Activated CD4-positive, alpha-beta memory T cell treated with anti-CD3 and anti-CD28 coated beads for 36 hours (primary cell): Measurements from ENCODE around the gene JCHAIN. TPM values are rescaled to one million over a fixed set of nuclear protein-coding genes. Genes with fewer than 3 reads are reported as not detected.
A peak's percentile ranks its signal among the peaks of the same experiment; 100 is the strongest.
"Not testable (repeated sequence)": the region's sequence is repeated elsewhere in the genome, so short reads cannot be mapped to it uniquely, and the experiment has no call there.

Experiments used
- CTCF ChIA-PET: fragments of 350-600 bp; sonication (Branson Sonifier 250); formaldehyde crosslinking; loops from one replicate; lab custom pipeline; 2021; ENCODE audit warnings: antibody characterized with exemption, inconsistent platforms; lab: Charles Lee
- POLR2A ChIA-PET: fragments of 350-600 bp; sonication (Branson Sonifier 250); formaldehyde crosslinking; loops from one replicate; lab custom pipeline; 2021; ENCODE audit warnings: antibody characterized with exemption; lab: Charles Lee
- DNase-seq: peaks from one replicate; pipeline ENCODE4 v3.0.0-alpha.2; 2020
- H3K27ac Mint-ChIP-seq: one replicate; pipeline ENCODE4 v1.8.0; 2021; ENCODE audit warnings: mixed read lengths
- H3K27me3 Mint-ChIP-seq: one replicate; pipeline ENCODE4 v1.8.0; 2021; ENCODE audit warnings: mixed read lengths
- H3K36me3 Mint-ChIP-seq: one replicate; pipeline ENCODE4 v1.8.0; 2021; ENCODE audit warnings: mixed read lengths
- H3K4me1 Mint-ChIP-seq: one replicate; pipeline ENCODE4 v1.8.0; 2021; ENCODE audit warnings: low read depth, mixed read lengths
- H3K4me3 Mint-ChIP-seq: one replicate; pipeline ENCODE4 v1.8.0; 2021; ENCODE audit warnings: mild to moderate bottlenecking, mixed read lengths
- H3K9me3 Mint-ChIP-seq: one replicate; pipeline ENCODE4 v1.8.0; 2021; ENCODE audit warnings: mixed read lengths
- intact Hi-C: fragments of 100-400 bp; cut with micrococcal nuclease; formaldehyde crosslinking; loops from one replicate; pipeline ENCODE4 v1.15.1; 2023
- total RNA-seq, 2 experiments: library from RNA; stranded (reverse); gene quantifications; one replicate each; pipeline ENCODE4 v1.2.3, GENCODE V29; 2021

JCHAIN gene
- total RNA-seq, 2 experiments from 2014 or later = not detected

DNA sequence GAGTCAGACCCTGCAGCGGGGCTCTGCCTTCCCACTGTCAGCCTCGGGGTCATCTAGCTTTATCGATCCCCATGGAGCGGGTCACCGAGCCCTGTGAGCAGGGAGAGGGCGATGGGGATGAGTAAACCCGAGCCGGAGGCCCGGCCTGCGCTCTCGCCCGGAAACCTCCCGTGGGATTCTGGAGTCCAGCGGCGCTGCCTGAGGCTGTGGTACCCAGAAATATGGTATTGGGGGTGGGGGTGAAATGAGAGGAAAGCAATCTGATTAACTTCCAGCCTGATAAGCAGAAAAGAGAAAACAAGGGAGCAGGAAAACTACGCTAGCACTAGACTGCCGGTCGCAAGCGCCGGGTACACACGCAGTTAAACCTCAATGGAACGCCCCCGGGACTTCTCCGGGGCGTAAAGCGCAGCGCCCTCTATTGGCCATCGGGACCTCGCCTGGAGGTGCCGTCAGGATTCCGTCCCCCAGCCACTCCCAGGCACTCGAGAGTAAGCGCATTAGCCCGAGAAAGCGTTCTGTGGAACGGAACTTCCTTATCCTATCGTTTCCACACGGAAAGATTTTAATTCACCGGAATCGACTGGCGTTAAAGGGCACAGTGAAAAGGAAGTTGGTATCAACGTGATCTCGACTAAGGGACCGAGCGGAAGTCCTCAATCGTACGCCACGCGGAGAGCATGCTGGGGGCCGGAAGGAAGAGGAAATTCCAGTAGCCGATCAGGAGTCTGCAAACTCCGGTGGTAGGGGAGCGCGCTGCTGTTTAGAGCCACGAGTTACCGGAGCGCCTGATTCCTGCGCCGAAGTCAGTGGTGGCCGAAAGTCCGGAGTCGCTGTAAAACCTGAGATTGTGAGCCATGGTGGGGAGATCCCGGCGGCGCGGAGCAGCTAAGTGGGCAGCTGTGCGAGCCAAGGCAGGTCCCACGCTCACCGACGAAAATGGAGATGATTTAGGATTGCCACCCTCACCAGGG is 21.8 kb upstream of the JCHAIN start, which contains the start of gene UTP3:
Gene UTP3 (plus strand): TSS at position 712 of the 974 bp plus-strand sequence. CDS start 146 bp downstream, at position 858.
- ChIA-PET POLR2A (interaction anchor here (0.6 to 2.2 kb wide), 7 partner anchors 16 to 305 kb away, joined by 3 to 14 read pairs (median 5); partner anchors contain the start of genes DCK and GRSF1), CTCF (interaction anchor here (0.6 to 2.3 kb wide), 14 partner anchors 9 to 214 kb away, joined by 3 to 23 read pairs (median 4); partner anchors contain the start of gene MOB1B)
- Mint-ChIP-seq H3K36me3 (peaks cover 29% of the 10 kb centered on the region), H3K27ac (peak within 1 kb of the TSS; percentile 97), H3K4me1 (peaks cover 33% of the 10 kb centered on the region), H3K4me3 (peak within 1 kb of the TSS; percentile 99), H3K27me3 (no peaks in the 10 kb centered on the region), H3K9me3 (no peaks in the 10 kb centered on the region)
- intact Hi-C loops = loop anchor here (1.0 to 2.0 kb wide), 11 partner anchors 16 to 317 kb away; partner anchors contain the start of genes DCK, GRSF1 and MOB1B
- DNase-seq = peak; percentile 96

DNA sequence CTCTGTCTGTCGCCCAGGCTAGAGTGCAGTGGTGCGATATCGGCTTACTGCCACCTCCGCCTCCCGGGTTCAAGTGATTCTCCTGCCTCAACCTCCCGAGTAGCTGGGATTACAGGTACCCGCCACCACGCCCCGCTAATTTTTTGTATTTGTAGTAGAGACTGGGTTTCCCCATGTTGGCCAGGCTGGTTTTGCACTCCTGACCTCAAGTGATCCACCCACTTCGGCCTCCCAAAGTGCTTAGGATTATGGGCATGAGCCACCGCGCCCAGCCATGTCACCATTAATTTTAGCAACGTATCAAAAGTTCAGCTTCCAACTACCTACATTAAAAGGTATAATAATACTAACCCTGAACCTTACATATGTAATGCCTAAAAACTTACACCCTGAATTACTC is 21.1 kb upstream of the JCHAIN start:
- Mint-ChIP-seq H3K27ac (peak overlapping the region; percentile 97), H3K4me1 (peaks cover 33% of the 10 kb centered on the region), H3K9me3 (no peaks in the 10 kb centered on the region), H3K27me3 (no peaks in the 10 kb centered on the region), H3K4me3 (peak overlapping the region; percentile 99), H3K36me3 (peaks cover 29% of the 10 kb centered on the region)
- DNase-seq = peak; percentile 46
- ChIA-PET POLR2A (interaction anchor here (0.5 to 1.2 kb wide), 4 partner anchors 17 to 606 kb away, joined by 3 to 5 read pairs (median 3); partner anchors contain the start of gene DCK), CTCF (interaction anchor here (0.6 to 1.2 kb wide), 6 partner anchors 9 to 35 kb away, joined by 3 to 6 read pairs (median 4); no protein-coding TSS in a partner anchor)
- intact Hi-C loops = loop anchor here (1.0 kb wide), 1 partner anchor 86 kb away; no protein-coding TSS in a partner anchor

DNA sequence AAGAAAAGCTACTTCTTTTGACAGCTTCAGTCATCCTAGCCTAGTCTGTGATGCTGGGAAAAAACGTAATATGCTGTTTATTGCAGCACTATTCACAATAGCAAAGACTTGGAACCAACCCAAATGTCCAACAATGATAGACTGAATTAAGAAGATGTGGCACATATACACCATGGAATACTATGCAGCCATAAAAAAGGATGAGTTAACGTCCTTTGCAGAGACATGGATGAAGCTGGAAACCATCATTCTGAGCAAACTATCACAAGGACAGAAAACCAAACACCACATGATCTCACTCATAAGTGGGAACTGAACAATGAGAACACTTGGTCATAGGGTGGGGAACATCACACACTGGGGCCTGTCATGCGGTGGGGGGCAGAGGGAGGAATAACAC is 15.8 kb upstream of the JCHAIN start:
- H3K36me3 Mint-ChIP-seq, CTCF ChIA-PET, H3K27ac Mint-ChIP-seq, H3K4me1 Mint-ChIP-seq, H3K9me3 Mint-ChIP-seq, intact Hi-C loops, DNase-seq, H3K4me3 Mint-ChIP-seq, POLR2A ChIA-PET, H3K27me3 Mint-ChIP-seq: not testable (repeated sequence)

DNA sequence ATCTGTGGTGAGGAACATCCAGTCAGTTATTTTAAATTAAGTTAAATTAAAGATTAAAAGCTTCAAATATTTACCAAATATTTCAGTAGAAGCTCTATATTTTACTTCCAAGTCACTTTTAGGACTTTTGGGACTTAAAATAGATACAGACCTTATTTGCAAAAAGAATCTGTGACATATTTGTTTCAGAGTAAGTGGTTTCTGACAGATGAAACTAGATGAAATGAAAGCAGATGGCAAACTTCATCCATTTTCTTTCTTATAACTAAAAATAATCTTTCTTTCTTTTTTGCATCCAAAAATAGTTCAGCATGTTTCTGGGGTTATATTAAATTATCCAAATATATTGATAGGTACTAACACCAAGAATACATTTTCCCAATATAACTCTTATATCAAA is 15.4 kb upstream of the JCHAIN start:
- no peak for DNase-seq
- intact Hi-C loops = no loop called here
- H3K27ac Mint-ChIP-seq = no peak overlapping the region
- H3K9me3 Mint-ChIP-seq = no peaks in the 10 kb centered on the region
- H3K4me1 Mint-ChIP-seq = peaks cover 10% of the 10 kb centered on the region
- CTCF ChIA-PET = no interaction called here
- H3K27me3 Mint-ChIP-seq = no peaks in the 10 kb centered on the region
- H3K36me3 Mint-ChIP-seq = no peaks in the 10 kb centered on the region
- POLR2A ChIA-PET = no interaction called here
- H3K4me3 Mint-ChIP-seq = no peak overlapping the region

DNA sequence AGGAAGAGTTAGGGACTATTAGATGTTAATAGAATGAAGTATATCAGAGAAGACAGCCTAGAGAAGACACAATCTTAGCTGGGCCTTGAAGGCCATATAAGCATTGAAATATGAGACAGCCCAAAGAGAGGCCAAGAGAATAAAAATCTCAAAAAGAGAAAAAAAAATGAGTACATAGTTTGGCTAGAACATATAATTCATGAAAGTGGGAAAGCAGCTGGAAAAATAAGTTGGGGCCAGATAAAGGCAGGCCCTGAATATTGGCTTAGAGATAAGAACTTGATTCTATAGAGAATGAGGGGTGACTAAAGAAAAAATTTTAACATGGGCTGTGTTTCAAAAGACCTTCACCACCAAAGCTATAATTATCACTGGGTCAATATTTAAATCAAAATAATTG is 14.6 kb upstream of the JCHAIN start:
- intact Hi-C loops = no loop called here
- Mint-ChIP-seq H3K27me3 (no peaks in the 10 kb centered on the region), H3K9me3 (no peaks in the 10 kb centered on the region), H3K36me3 (no peaks in the 10 kb centered on the region), H3K27ac (no peak overlapping the region), H3K4me1 (peaks cover 8% of the 10 kb centered on the region), H3K4me3 (no peak overlapping the region)
- ChIA-PET POLR2A (interaction anchor here (0.6 kb wide), 1 partner anchor 195 kb away, joined by 4 read pairs; no protein-coding TSS in a partner anchor), CTCF (no interaction called here)
- DNase-seq = no peak

DNA sequence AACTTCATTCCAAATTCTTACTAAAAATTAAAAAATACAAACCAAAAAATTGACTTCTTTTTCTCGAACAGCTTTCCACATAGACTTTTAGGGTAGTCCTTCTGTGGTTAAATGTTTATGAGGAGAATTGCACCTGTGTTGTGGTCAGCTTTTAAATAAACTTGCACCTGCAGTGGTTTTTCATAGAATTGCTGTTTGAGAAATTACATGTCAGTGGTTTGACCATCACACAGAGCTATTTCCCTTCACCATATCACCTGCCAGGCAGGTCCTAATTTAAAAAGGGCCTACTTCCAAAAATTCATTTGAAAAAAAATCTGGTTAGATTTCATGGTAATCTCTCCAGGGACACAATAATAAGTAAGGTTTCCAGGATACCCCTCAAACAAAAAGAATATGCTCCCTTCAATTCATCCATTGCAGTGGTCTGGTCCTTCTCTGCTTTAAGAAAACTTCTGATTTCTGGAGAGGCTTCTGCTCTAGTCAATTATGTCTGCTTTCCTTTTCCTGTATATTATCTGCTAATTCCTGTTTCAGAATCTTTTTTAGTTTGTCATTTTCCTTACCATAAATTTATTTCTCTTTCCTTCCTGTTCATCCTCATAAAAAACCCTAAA is 12.2 kb upstream of the JCHAIN start:
- ChIA-PET CTCF (interaction anchor here (0.6 to 1.2 kb wide), 3 partner anchors 9 to 1721 kb away, joined by 3 read pairs; no protein-coding TSS in a partner anchor), POLR2A (no interaction called here)
- DNase-seq = no peak
- Mint-ChIP-seq H3K4me3 (no peak overlapping the region), H3K36me3 (no peaks in the 10 kb centered on the region), H3K4me1 (peaks cover 8% of the 10 kb centered on the region), H3K9me3 (no peaks in the 10 kb centered on the region), H3K27me3 (peaks cover 2% of the 10 kb centered on the region), H3K27ac (no peak overlapping the region)
- intact Hi-C loops = no loop called here

DNA sequence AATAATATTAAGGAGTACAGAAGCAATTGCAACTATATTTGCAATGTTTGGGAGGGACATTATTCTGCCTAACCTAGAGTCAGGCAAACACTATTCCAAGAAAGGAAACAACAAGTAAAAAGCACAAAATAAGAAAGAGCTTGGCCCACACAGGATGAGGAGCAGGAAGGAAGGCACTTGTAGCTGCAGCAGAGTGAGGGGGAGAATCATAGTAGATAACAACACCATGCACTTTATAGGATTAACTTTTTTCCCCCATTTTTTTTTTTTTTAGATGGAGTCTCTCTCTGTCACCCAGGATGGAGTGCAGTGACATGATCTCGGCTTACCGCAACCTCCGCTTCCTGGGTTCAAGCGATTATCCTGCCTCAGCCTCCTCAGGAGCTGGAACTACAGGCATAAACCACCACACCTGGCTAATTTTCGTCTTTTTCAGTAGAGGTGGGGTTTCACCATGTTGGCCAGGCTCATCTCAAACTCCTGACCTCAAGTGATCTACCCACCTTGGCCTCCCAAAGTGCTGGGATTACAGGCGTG is 10.3 kb upstream of the JCHAIN start:
- Mint-ChIP-seq H3K27me3 (peaks cover 3% of the 10 kb centered on the region), H3K9me3 (no peaks in the 10 kb centered on the region), H3K27ac (no peak overlapping the region), H3K4me1 (peaks cover 8% of the 10 kb centered on the region), H3K4me3 (no peak overlapping the region), H3K36me3 (no peaks in the 10 kb centered on the region)
- ChIA-PET CTCF (interaction anchor here (0.6 to 0.9 kb wide), 2 partner anchors 28 to 235 kb away, joined by 4 to 6 read pairs; no protein-coding TSS in a partner anchor), POLR2A (no interaction called here)
- DNase-seq = no peak
- intact Hi-C loops = no loop called here

DNA sequence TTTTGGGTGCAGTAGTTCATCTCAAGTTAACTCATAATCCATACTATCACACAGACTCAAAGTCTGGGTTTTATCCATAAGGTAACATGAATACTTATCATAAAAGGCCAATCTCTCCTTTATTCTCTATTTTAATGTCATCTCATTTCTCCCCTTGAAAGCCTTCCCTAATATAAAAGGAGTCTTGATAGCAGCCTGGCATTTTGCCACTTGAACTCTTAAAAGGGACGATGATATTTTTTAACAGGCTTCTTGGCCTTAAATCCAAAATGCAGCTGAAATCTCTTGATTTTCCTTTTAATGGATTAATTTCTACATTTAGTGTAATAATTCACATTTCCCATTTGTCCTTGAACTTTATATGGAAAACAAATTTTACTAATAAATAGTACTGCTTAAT is 8.4 kb upstream of the JCHAIN start:
- no peak overlapping the region for H3K4me3 Mint-ChIP-seq
- H3K36me3 Mint-ChIP-seq = no peaks in the 10 kb centered on the region
- H3K9me3 Mint-ChIP-seq = no peaks in the 10 kb centered on the region
- no peak overlapping the region for H3K27ac Mint-ChIP-seq
- peaks cover 8% of the 10 kb centered on the region for H3K4me1 Mint-ChIP-seq
- ChIA-PET CTCF (no interaction called here), POLR2A (no interaction called here)
- DNase-seq = no peak
- intact Hi-C loops = no loop called here
- peaks cover 5% of the 10 kb centered on the region for H3K27me3 Mint-ChIP-seq

DNA sequence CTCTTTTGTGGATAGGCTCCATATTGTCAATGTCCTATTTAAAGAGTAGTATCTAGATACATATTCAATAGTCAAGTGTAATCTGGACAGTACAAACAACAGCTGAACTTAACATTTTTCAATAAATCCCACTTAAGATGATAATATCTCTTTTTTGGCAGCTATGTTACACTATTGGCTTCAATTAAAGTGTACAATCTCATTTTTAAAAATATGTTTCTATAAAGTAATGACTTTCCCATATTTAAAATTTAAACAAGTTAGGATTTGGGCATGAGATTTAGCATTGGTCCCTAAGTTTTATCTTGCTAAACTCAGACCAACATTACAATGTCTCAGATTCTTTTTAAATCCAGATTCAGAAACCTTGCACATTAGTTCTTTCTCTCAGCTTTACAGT is 7.9 kb upstream of the JCHAIN start:
- peaks cover 5% of the 10 kb centered on the region for H3K27me3 Mint-ChIP-seq
- POLR2A ChIA-PET = no interaction called here
- intact Hi-C loops = no loop called here
- no peak overlapping the region for H3K4me3 Mint-ChIP-seq
- DNase-seq = no peak
- no peak overlapping the region for H3K27ac Mint-ChIP-seq
- peaks cover 8% of the 10 kb centered on the region for H3K4me1 Mint-ChIP-seq
- H3K9me3 Mint-ChIP-seq = no peaks in the 10 kb centered on the region
- H3K36me3 Mint-ChIP-seq = no peaks in the 10 kb centered on the region
- CTCF ChIA-PET = no interaction called here

DNA sequence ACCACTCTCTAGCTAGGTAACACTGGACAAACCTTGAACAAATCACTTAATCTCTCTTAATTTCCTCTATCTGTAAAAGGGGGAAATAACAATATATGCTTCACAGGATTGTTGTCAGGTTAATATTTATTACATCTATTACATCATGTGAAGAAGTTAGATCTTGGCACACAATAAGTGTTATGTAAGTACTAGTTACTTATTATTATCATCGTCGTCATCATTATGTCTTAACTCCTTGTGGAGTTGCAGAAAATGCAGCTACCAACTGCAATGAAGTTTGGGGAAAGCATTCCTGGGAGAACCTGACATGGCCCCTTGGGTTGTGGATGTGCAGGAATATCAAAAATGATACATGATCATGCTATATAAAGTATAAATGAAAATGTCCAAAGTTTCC is 4.8 kb upstream of the JCHAIN start:
- DNase-seq = no peak
- no peaks in the 10 kb centered on the region for H3K9me3 Mint-ChIP-seq
- ChIA-PET CTCF (interaction anchor here (0.8 kb wide), 1 partner anchor 168 kb away, joined by 3 read pairs; no protein-coding TSS in a partner anchor), POLR2A (no interaction called here)
- intact Hi-C loops = no loop called here
- no peak overlapping the region for H3K4me3 Mint-ChIP-seq
- peaks cover 5% of the 10 kb centered on the region for H3K27me3 Mint-ChIP-seq
- H3K36me3 Mint-ChIP-seq = no peaks in the 10 kb centered on the region
- H3K27ac Mint-ChIP-seq = no peak overlapping the region
- H3K4me1 Mint-ChIP-seq = no peaks in the 10 kb centered on the region

DNA sequence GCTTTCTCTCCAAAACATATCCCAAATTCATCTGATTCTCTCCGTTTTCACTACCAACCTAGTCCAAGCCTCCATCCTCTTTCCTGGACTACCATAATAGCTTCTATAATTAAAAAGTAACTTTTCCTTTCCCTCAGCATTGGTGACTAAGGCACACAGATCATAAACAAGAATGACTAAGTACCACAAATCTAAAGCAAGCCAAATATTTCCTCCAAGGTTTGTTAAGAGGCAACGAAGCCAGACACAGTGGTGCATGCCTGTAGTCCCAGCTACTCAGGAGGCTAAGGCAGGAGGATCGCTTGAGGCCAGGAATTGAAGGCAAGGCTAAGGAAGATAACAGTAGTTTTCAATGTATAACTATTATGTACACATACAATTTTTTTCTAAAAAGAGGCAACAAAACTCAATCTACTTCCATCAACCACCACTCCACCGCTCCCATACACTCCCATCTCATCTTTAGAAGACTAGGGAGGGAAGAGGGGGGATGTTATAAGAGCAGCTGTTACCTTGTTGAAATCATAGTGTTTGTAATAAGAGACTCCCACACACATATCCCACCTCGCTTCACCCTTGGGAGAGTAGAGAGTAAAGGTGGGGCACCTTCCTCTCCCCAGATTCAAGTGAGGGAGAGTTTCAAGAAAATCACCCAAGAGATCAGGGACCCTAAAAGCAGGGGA is 4.2 kb upstream of the JCHAIN start:
- intact Hi-C loops = no loop called here
- Mint-ChIP-seq H3K9me3 (no peaks in the 10 kb centered on the region), H3K27ac (no peak overlapping the region), H3K36me3 (no peaks in the 10 kb centered on the region), H3K4me3 (no peak overlapping the region), H3K4me1 (no peaks in the 10 kb centered on the region), H3K27me3 (peaks cover 5% of the 10 kb centered on the region)
- ChIA-PET CTCF (interaction anchor here (1.5 kb wide), 1 partner anchor 9 kb away, joined by 3 read pairs; no protein-coding TSS in a partner anchor), POLR2A (no interaction called here)
- DNase-seq = no peak
